HepG2 (cell line): Measurements from ENCODE around the gene ACVR2A. TPM values are rescaled to one million over a fixed set of nuclear protein-coding genes. Genes with fewer than 3 reads are reported as not detected.

ENCODE experiments used
- ATAC-seq: fragments of 200-7000 bp; cut with Tn5 transposase; 3 replicates; pipeline ENCODE4 v1.9.1; 2020; ENCODE audit warnings: mild to moderate bottlenecking, moderate library complexity
- BruUV-seq: library from RNA; stranded (reverse); fragments of 400-500 nt; replicated peaks from 2 replicates; lab custom pipeline; 2021; lab: Mats Ljungman, UMichigan
- CTCF ChIA-PET: fragments of 300-600 bp; formaldehyde crosslinking; extraction: SDS; loops from one replicate; lab custom pipeline; 2021; ENCODE audit warnings: low total read pairs, inconsistent platforms, low intra/inter-chr PET ratio; lab: Yijun Ruan, JAX
- POLR2A ChIA-PET: fragments of 350-600 bp; sonication (Branson Sonifier 250); formaldehyde crosslinking; loops from one replicate; lab custom pipeline; 2020; ENCODE audit warnings: antibody characterized with exemption, inconsistent platforms; lab: Yijun Ruan, JAX
- DNase-seq: peaks from one replicate; pipeline ENCODE4 v3.0.0-alpha.2; 2015; ENCODE audit warnings: low spot score
- FAIRE-seq: peaks from 3 replicates; lab custom pipeline; 2011; peaks lifted over from hg19 to GRCh38; lab: Jason Lieb, UNC
- H2AFZ ChIP-seq: one replicate; pipeline ENCODE4 v1.6.1; 2011; ENCODE audit warnings: low read length, inconsistent platforms
- H3K27ac ChIP-seq: fragments of 300-600 bp; 3 replicates; pipeline ENCODE4 v1.8.0; 2011; ENCODE audit warnings: mixed run types, mild to moderate bottlenecking, mixed read lengths, low read length, inconsistent platforms; ENCODE audit not compliant: insufficient read depth; ENCODE audit errors: extremely low read length
- H3K27me3 ChIP-seq, 2 experiments: fragments of 200-600 bp in 1 of 2; 2 replicates in 1 of 2; 3 replicates in 1 of 2; pipeline versions ENCODE4 v1.6.0 to v1.8.0; 2011; ENCODE audit warnings: low read length in 2 of 2, mild to moderate bottlenecking in 2 of 2, moderate library complexity in 2 of 2, inconsistent platforms in 1 of 2; ENCODE audit not compliant: insufficient read depth in 2 of 2, control insufficient read depth in 1 of 2
- H3K36me3 ChIP-seq, 2 experiments: fragments of 200-600 bp in 1 of 2; replicated peaks in 1 of 2; 2 replicates in 1 of 2; 3 replicates in 1 of 2; pipeline versions ENCODE4 v1.5.1 to v1.8.0; 2011; ENCODE audit warnings: low read length in 2 of 2, inconsistent platforms in 1 of 2; ENCODE audit not compliant: insufficient read depth in 2 of 2, control insufficient read depth in 1 of 2
- H3K4me1 ChIP-seq: 2 replicates; pipeline ENCODE4 v1.5.1; 2012; ENCODE audit warnings: low read length, inconsistent platforms; ENCODE audit not compliant: insufficient read depth
- H3K4me2 ChIP-seq: 2 replicates; pipeline ENCODE4 v1.6.0; 2011; ENCODE audit warnings: low read depth, low read length, inconsistent platforms
- H3K4me3 ChIP-seq, 3 experiments: fragments of 200-600 bp in 1 of 3; sonication (generic), shearing (Covaris generic) in 1 of 3; replicated peaks in 1 of 3; 2 replicates each; pipeline ENCODE4 v1.5.1; 2011 to 2016; ENCODE audit warnings: low read length in 3 of 3, inconsistent platforms in 2 of 3, low read depth in 2 of 3, mild to moderate bottlenecking in 2 of 3, control low read depth in 1 of 3, mixed read lengths in 1 of 3; ENCODE audit not compliant: insufficient read depth in 1 of 3
- H3K79me2 ChIP-seq: one replicate; pipeline ENCODE4 v1.6.1; 2011; ENCODE audit warnings: low read length, inconsistent platforms; ENCODE audit not compliant: insufficient read depth
- H3K9ac ChIP-seq: 2 replicates; pipeline ENCODE4 v1.6.0; 2011; ENCODE audit warnings: mild to moderate bottlenecking, low read depth, low read length, inconsistent platforms; ENCODE audit not compliant: insufficient read depth
- H3K9me3 ChIP-seq: 2 replicates; pipeline ENCODE4 v1.5.1; 2012; ENCODE audit warnings: mild to moderate bottlenecking, low read length
- H4K20me1 ChIP-seq: 2 replicates; pipeline ENCODE4 v1.6.0; 2011; ENCODE audit warnings: inconsistent platforms, mild to moderate bottlenecking, low read length, moderate library complexity; ENCODE audit not compliant: insufficient read depth
- ADNP ChIP-seq: sonication (generic); formaldehyde crosslinking; IDR thresholded peaks from 2 replicates; pipeline ENCODE4 v1.4.0; 2020; ENCODE audit warnings: missing genetic modification reagents
- EHMT2 ChIP-seq: fragments of 200-600 bp; sonication (generic); IDR thresholded peaks from 2 replicates; pipeline ENCODE4 v1.7.0; 2017; ENCODE audit warnings: antibody characterized with exemption, low read depth, low read length, borderline replicate concordance
- GPBP1L1 ChIP-seq: sonication (generic); formaldehyde crosslinking; IDR thresholded peaks from 2 replicates; pipeline ENCODE4 v1.5.0; 2020; ENCODE audit warnings: mild to moderate bottlenecking, missing genetic modification reagents
- MZF1 ChIP-seq: sonication (generic); formaldehyde crosslinking; IDR thresholded peaks from 2 replicates; pipeline ENCODE4 v1.8.1; 2023; ENCODE audit warnings: mild to moderate bottlenecking, missing genetic modification reagents, borderline replicate concordance
- RELA ChIP-seq: sonication (generic); formaldehyde crosslinking; IDR thresholded peaks from 2 replicates; pipeline ENCODE4 v1.4.0; 2020; ENCODE audit warnings: missing genetic modification reagents
- ZNF629 ChIP-seq: sonication (generic); formaldehyde crosslinking; conservative IDR thresholded peaks from 2 replicates; pipeline ENCODE4 v1.5.0; 2020; ENCODE audit warnings: missing genetic modification reagents
- ZNF644 ChIP-seq: IDR thresholded peaks from 2 replicates; pipeline ENCODE4 v1.6.1; 2016; ENCODE audit warnings: low read depth
- in situ Hi-C: cut with HindIII; loops from 2 replicates; pipeline ENCODE4 v1.10.0; 2017; ENCODE audit warnings: low pct_unique_long_range_greater_than_20kb; ENCODE audit not compliant: extremely low pct_ligation_motif_present
- intact Hi-C: fragments of 100-400 bp; cut with micrococcal nuclease; formaldehyde crosslinking; loops from one replicate; pipeline ENCODE4 v1.10.0; 2022; ENCODE audit not compliant: unreplicated experiment
- polyA plus RNA-seq, 8 experiments: library from polyadenylated mRNA; depleted of rRNA in 3 of 8; stranded (reverse) in 7 of 8; unstranded in 1 of 8; fragments of >200 nt; fragmentation: Illumina TruSeq in 4 of 8; extraction: Trizol in 4 of 8; gene quantifications; 2 replicates each; pipeline versions ENCODE4 v1.2.1 to v1.2.3, GENCODE V29; 2011 to 2016; ENCODE audit warnings: low read depth in 4 of 8, missing spikeins in 1 of 8, mixed read lengths in 1 of 8; ENCODE audit not compliant: insufficient read depth in 1 of 8
- total RNA-seq, 5 experiments: library from RNA; depleted of rRNA; stranded (reverse); fragments of >200 nt; fragmentation: Illumina TruSeq; extraction: Trizol; gene quantifications; 2 replicates each; pipeline ENCODE4 v1.2.3, GENCODE V29; 2016; ENCODE audit warnings: low read depth in 1 of 5
- TF ChIP-seq, protein P1 (sequence below): sonication (generic); formaldehyde crosslinking; IDR thresholded peaks from 2 replicates; pipeline ENCODE4 v1.4.0; 2020; ENCODE audit warnings: missing genetic modification reagents
- TF ChIP-seq, protein P2 (sequence below): sonication (generic); formaldehyde crosslinking; IDR thresholded peaks from 2 replicates; pipeline ENCODE4 v1.4.0; 2020; ENCODE audit warnings: low read depth, mild to moderate bottlenecking, missing genetic modification reagents

ACVR2A gene
- total and polyA plus RNA-seq, 2 of the 13 experiments (the other 11 are each of a cell fraction or from before 2014, with no cell fraction given), result 8.3 to 18.0 TPM

GRCh38 chr2:147884830-147885229 lies 40.0 kb downstream of the ACVR2A start:
- Histone ChIP-seq H3K27ac (no peak overlapping the region), H4K20me1 (peaks cover 4% of the 10 kb centered on the region; the same call in 1 of the 2 replicates), H3K4me2 (peak overlapping the region; percentile 37), H3K9ac (no peak overlapping the region), H3K79me2 (peaks cover 74% of the 10 kb centered on the region), H3K27me3 (no peaks in the 10 kb centered on the region), H3K36me3 (no peaks in the 10 kb centered on the region), H2AFZ (no peak overlapping the region), H3K4me3 (no peak overlapping the region), H3K4me1 (peaks cover 12% of the 10 kb centered on the region), H3K9me3 (no peaks in the 10 kb centered on the region)
- no TSS peak for BruUV-seq
- ATAC-seq (peak; percentile 80), DNase-seq (peak; percentile 23), FAIRE-seq (no peak)
- in situ Hi-C loops (no loop called here), intact Hi-C loops (no loop called here)
- TF ChIP-seq, protein P1, sequence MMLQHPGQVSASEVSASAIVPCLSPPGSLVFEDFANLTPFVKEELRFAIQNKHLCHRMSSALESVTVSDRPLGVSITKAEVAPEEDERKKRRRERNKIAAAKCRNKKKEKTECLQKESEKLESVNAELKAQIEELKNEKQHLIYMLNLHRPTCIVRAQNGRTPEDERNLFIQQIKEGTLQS (CRISPR knock-in tag), result no peak
- TF ChIP-seq, protein P2, sequence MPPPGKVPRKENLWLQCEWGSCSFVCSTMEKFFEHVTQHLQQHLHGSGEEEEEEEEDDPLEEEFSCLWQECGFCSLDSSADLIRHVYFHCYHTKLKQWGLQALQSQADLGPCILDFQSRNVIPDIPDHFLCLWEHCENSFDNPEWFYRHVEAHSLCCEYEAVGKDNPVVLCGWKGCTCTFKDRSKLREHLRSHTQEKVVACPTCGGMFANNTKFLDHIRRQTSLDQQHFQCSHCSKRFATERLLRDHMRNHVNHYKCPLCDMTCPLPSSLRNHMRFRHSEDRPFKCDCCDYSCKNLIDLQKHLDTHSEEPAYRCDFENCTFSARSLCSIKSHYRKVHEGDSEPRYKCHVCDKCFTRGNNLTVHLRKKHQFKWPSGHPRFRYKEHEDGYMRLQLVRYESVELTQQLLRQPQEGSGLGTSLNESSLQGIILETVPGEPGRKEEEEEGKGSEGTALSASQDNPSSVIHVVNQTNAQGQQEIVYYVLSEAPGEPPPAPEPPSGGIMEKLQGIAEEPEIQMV (CRISPR knock-in tag), result no peak
- TF ChIP-seq RELA (no peak), EHMT2 (no peak), ZNF629 (peak; percentile 80), ZNF644 (peak; percentile 19; the same call in 1 of the 2 replicates), GPBP1L1 (CRISPR knock-in tag) (no peak), MZF1 (CRISPR knock-in tag) (no peak), ADNP (no peak)
- POLR2A ChIA-PET, result no interaction called here
- CTCF ChIA-PET, result no interaction called here
